HCT116 (cell line): ENCODE results near the gene GPR31. TPM values are rescaled to one million over a fixed set of nuclear protein-coding genes. Genes with fewer than 3 reads are reported as not detected.

Experiments
- ATAC-seq: fragments of 200-7000 bp; cut with Tn5 transposase; 2 replicates; pipeline ENCODE4 v1.9.1; 2020; ENCODE audit warnings: mild to moderate bottlenecking, moderate library complexity
- BruUV-seq: library from RNA; stranded (reverse); fragments of 400-500 nt; replicated peaks from 2 replicates; lab custom pipeline; 2021; lab: Mats Ljungman, UMichigan
- CTCF ChIA-PET: fragments of 300-600 bp; sonication (Branson Sonifier 250); formaldehyde crosslinking; loops from one replicate; lab custom pipeline; 2021; ENCODE audit warnings: antibody characterized with exemption; lab: Charles Lee
- POLR2A ChIA-PET: fragments of 300-600, 350-600 bp; sonication (Branson Sonifier 250); formaldehyde crosslinking; loops from one replicate; lab custom pipeline; 2021; ENCODE audit warnings: antibody characterized with exemption; lab: Charles Lee
- RAD21 ChIA-PET, 2 experiments: fragments of 300-600 bp; sonication (Branson Sonifier 250); formaldehyde crosslinking; loops; one replicate each; lab custom pipeline; 2023; ENCODE audit warnings: low total read pairs in 2 of 2; ENCODE audit not compliant: uncharacterized antibody in 2 of 2, unreplicated experiment in 2 of 2, low non-redundant PET in 1 of 2; lab: Charles Lee
- DNase-seq: peaks from one replicate; pipeline ENCODE4 v3.0.0-alpha.2; 2010; ENCODE audit warnings: low read depth, low spot score
- H2AFZ ChIP-seq: fragments of 200-600 bp; shearing (Covaris generic), sonication (generic); 2 replicates; pipeline ENCODE4 v1.6.1; 2017; ENCODE audit warnings: low read depth, mixed run types, mixed read lengths, antibody characterized with exemption, low read length; ENCODE audit not compliant: poor library complexity, severe bottlenecking
- H3K27ac ChIP-seq: 2 replicates; pipeline ENCODE4 v1.5.1; 2012; ENCODE audit warnings: low read depth, low read length
- H3K27me3 ChIP-seq: fragments of 200-600 bp; sonication (generic); 2 replicates; pipeline ENCODE4 v1.6.1; 2016; ENCODE audit warnings: mixed run types, low read length, mixed read lengths; ENCODE audit not compliant: insufficient read depth
- H3K36me3 ChIP-seq, 2 experiments: fragments of 200-500 bp in 1 of 2; fragments of 200-600 bp in 1 of 2; sonication (Bioruptor generic) in 1 of 2; sonication (generic) in 1 of 2; 2 replicates each; pipeline versions ENCODE4 v1.5.1 to v1.6.1; 2014 to 2016; ENCODE audit warnings: low read length in 2 of 2, inconsistent platforms in 1 of 2, mixed read lengths in 1 of 2, mixed run types in 1 of 2; ENCODE audit not compliant: insufficient read depth in 2 of 2, control insufficient read depth in 1 of 2
- H3K4me1 ChIP-seq, 2 experiments: fragments of 200-600 bp in 1 of 2; sonication (generic) in 1 of 2; 2 replicates each; pipeline versions ENCODE4 v1.5.1 to v1.6.1; 2012 to 2017; ENCODE audit warnings: low read length in 2 of 2, inconsistent platforms in 1 of 2, mild to moderate bottlenecking in 1 of 2, mixed read lengths in 1 of 2, mixed run types in 1 of 2, moderate library complexity in 1 of 2; ENCODE audit not compliant: insufficient read depth in 2 of 2, control insufficient read depth in 1 of 2
- H3K4me2 ChIP-seq: fragments of 200-600 bp; sonication (generic); 2 replicates; pipeline ENCODE4 v1.6.1; 2017; ENCODE audit warnings: mixed run types, low read length, mixed read lengths
- H3K4me3 ChIP-seq, 2 experiments: fragments of 200-600 bp in 1 of 2; sonication (generic) in 1 of 2; replicated peaks in 1 of 2; 2 replicates each; pipeline ENCODE4 v1.5.1; 2011 to 2016; ENCODE audit warnings: low read length in 2 of 2, control low read depth in 1 of 2, low read depth in 1 of 2, mild to moderate bottlenecking in 1 of 2, mixed read lengths in 1 of 2, mixed run types in 1 of 2
- H3K79me2 ChIP-seq: fragments of 200-600 bp; sonication (generic); 2 replicates; pipeline ENCODE4 v1.6.1; 2017; ENCODE audit warnings: mild to moderate bottlenecking, mixed run types, low read length, moderate library complexity, mixed read lengths; ENCODE audit not compliant: insufficient read depth
- H3K9ac ChIP-seq: fragments of 200-600 bp; sonication (generic); 2 replicates; pipeline ENCODE4 v1.6.1; 2016; ENCODE audit warnings: low read length, mixed read lengths
- H3K9me2 ChIP-seq: fragments of 200-600 bp; sonication (generic), shearing (Covaris generic); 2 replicates; pipeline ENCODE4 v1.6.1; 2017; ENCODE audit warnings: mixed run types, mild to moderate bottlenecking, moderate library complexity; ENCODE audit not compliant: insufficient read depth
- H3K9me3 ChIP-seq, 2 experiments: fragments of 200-500 bp in 1 of 2; fragments of 200-600 bp in 1 of 2; sonication (Bioruptor generic) in 1 of 2; sonication (generic) in 1 of 2; 2 replicates each; pipeline ENCODE4 v1.6.1; 2014 to 2017; ENCODE audit warnings: low read length in 2 of 2, mixed read lengths in 2 of 2, inconsistent platforms in 1 of 2, low read depth in 1 of 2, mild to moderate bottlenecking in 1 of 2, mixed run types in 1 of 2, moderate library complexity in 1 of 2; ENCODE audit not compliant: control insufficient read depth in 1 of 2, insufficient read depth in 1 of 2
- H4K20me1 ChIP-seq: fragments of 200-600 bp; sonication (generic), shearing (Covaris generic); 2 replicates; pipeline ENCODE4 v1.6.1; 2017; ENCODE audit warnings: mixed run types, mild to moderate bottlenecking, moderate library complexity; ENCODE audit not compliant: insufficient read depth
- CBX3 ChIP-seq: IDR thresholded peaks from 2 replicates; pipeline ENCODE4 v1.6.1; 2012; ENCODE audit warnings: low read depth
- CEBPB ChIP-seq: IDR thresholded peaks from 2 replicates; pipeline ENCODE4 v1.6.1; 2012; ENCODE audit warnings: low read depth
- ELF1 ChIP-seq: IDR thresholded peaks from 2 replicates; pipeline ENCODE4 v1.6.1; 2012; ENCODE audit warnings: low read depth, borderline replicate concordance
- EZH2phosphoT487 ChIP-seq: fragments of 200-600 bp; IDR thresholded peaks from 2 replicates; pipeline ENCODE4 v1.6.1; 2018; ENCODE audit warnings: antibody characterized with exemption, borderline replicate concordance
- JUND ChIP-seq: IDR thresholded peaks from 2 replicates; pipeline ENCODE4 v1.6.1; 2012
- POLR2A ChIP-seq: IDR thresholded peaks from 2 replicates; pipeline ENCODE4 v1.7.0; 2011; ENCODE audit warnings: borderline replicate concordance; ENCODE audit not compliant: insufficient read depth, insufficient read length; ENCODE audit errors: extremely low read depth
- SP1 ChIP-seq: IDR thresholded peaks from 2 replicates; pipeline ENCODE4 v1.6.1; 2012; ENCODE audit warnings: low read depth
- SRF ChIP-seq: IDR thresholded peaks from 2 replicates; pipeline ENCODE4 v1.6.1; 2012; ENCODE audit warnings: low read depth
- TCF7L2 ChIP-seq: IDR thresholded peaks from 2 replicates; pipeline ENCODE4 v1.7.0; 2011; ENCODE audit warnings: borderline replicate concordance, inconsistent platforms; ENCODE audit not compliant: insufficient read depth, insufficient read length; ENCODE audit errors: extremely low read depth
- ZNF274 ChIP-seq: fragments of 200-500 bp; sonication (Bioruptor generic); IDR thresholded peaks from 2 replicates; pipeline ENCODE4 v1.6.1; 2014; ENCODE audit warnings: mild to moderate bottlenecking, low read depth, low read length, inconsistent platforms
- intact Hi-C: fragments of 100-400 bp; cut with micrococcal nuclease; formaldehyde crosslinking; loops from 2 replicates; pipeline ENCODE4 v1.10.0; 2022
- total RNA-seq: library from RNA; stranded (reverse); gene quantifications from one replicate; pipeline ENCODE4 v1.2.1, GENCODE V29; 2021; ENCODE audit not compliant: unreplicated experiment
- TF ChIP-seq, protein P1 (sequence below): IDR thresholded peaks from 2 replicates; pipeline ENCODE4 v1.6.1; 2012
- TF ChIP-seq, protein P2 (sequence below): IDR thresholded peaks from 2 replicates; pipeline ENCODE4 v1.6.1; 2012; ENCODE audit warnings: low read depth
- TF ChIP-seq, protein P3 (sequence below), 3 experiments: fragments of 200-600 bp in 1 of 3; sonication (generic) in 1 of 3; IDR thresholded peaks in 2 of 3; conservative IDR thresholded peaks in 1 of 3; 2 replicates each; pipeline ENCODE4 v1.5.1; 2012 to 2017; ENCODE audit warnings: low read depth in 2 of 3, low read length in 2 of 3, antibody characterized with exemption in 1 of 3, borderline replicate concordance in 1 of 3, control low read depth in 1 of 3, mild to moderate bottlenecking in 1 of 3, mixed read lengths in 1 of 3, mixed run types in 1 of 3, moderate library complexity in 1 of 3; ENCODE audit not compliant: insufficient read depth in 1 of 3

GPR31 gene
- total RNA-seq, 1 experiment from 2014 or later: not detected

DNA sequence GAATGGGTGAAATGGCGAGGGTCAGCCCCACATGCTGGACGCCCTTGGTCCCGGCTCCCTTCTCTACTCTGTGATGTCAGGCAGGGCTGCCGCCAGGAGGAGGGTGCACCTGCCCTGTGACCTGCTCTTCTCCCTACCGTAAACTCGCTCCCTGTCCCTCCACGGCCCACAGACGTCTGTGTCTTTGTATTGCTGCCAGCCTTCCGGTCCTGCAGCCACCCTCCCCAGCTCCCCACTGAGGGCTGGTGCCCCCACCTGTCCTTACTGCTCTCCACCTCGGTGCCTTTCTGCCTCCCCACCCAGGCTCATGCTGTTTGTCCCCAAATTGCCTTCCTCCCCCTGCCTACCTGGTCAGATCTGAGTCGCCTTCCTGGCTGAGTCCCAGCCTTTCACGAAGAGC is 38.9 kb downstream of the GPR31 start:
- peaks cover 18% of the 10 kb centered on the region for H3K27me3 ChIP-seq
- H3K36me3 ChIP-seq: no peaks in the 10 kb centered on the region
- ChIA-PET RAD21 (no interaction called here), CTCF (no interaction called here), POLR2A (no interaction called here)
- no peak overlapping the region for H3K9ac ChIP-seq
- H3K4me1 ChIP-seq: no peaks in the 10 kb centered on the region
- H3K9me2 ChIP-seq: no peaks in the 10 kb centered on the region
- DNase-seq (no peak), ATAC-seq (no peak)
- no peaks in the 10 kb centered on the region for H3K9me3 ChIP-seq
- BruUV-seq: no TSS peak
- H3K27ac ChIP-seq: no peak overlapping the region
- intact Hi-C loops: no loop called here
- no peak overlapping the region for H3K4me3 ChIP-seq
- no peaks in the 10 kb centered on the region for H4K20me1 ChIP-seq
- H2AFZ ChIP-seq: no peak overlapping the region
- H3K4me2 ChIP-seq: no peak overlapping the region
- TF ChIP-seq CEBPB (no peak), POLR2A (no peak), TCF7L2 (no peak), CBX3 (no peak), JUND (no peak), ELF1 (no peak), SRF (no peak), EZH2phosphoT487 (no peak), ZNF274 (no peak), SP1 (no peak)
- TF ChIP-seq, protein P1, sequence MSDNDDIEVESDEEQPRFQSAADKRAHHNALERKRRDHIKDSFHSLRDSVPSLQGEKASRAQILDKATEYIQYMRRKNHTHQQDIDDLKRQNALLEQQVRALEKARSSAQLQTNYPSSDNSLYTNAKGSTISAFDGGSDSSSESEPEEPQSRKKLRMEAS: no peak
- TF ChIP-seq, protein P2, sequence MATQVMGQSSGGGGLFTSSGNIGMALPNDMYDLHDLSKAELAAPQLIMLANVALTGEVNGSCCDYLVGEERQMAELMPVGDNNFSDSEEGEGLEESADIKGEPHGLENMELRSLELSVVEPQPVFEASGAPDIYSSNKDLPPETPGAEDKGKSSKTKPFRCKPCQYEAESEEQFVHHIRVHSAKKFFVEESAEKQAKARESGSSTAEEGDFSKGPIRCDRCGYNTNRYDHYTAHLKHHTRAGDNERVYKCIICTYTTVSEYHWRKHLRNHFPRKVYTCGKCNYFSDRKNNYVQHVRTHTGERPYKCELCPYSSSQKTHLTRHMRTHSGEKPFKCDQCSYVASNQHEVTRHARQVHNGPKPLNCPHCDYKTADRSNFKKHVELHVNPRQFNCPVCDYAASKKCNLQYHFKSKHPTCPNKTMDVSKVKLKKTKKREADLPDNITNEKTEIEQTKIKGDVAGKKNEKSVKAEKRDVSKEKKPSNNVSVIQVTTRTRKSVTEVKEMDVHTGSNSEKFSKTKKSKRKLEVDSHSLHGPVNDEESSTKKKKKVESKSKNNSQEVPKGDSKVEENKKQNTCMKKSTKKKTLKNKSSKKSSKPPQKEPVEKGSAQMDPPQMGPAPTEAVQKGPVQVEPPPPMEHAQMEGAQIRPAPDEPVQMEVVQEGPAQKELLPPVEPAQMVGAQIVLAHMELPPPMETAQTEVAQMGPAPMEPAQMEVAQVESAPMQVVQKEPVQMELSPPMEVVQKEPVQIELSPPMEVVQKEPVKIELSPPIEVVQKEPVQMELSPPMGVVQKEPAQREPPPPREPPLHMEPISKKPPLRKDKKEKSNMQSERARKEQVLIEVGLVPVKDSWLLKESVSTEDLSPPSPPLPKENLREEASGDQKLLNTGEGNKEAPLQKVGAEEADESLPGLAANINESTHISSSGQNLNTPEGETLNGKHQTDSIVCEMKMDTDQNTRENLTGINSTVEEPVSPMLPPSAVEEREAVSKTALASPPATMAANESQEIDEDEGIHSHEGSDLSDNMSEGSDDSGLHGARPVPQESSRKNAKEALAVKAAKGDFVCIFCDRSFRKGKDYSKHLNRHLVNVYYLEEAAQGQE: no peak
- TF ChIP-seq, protein P3, sequence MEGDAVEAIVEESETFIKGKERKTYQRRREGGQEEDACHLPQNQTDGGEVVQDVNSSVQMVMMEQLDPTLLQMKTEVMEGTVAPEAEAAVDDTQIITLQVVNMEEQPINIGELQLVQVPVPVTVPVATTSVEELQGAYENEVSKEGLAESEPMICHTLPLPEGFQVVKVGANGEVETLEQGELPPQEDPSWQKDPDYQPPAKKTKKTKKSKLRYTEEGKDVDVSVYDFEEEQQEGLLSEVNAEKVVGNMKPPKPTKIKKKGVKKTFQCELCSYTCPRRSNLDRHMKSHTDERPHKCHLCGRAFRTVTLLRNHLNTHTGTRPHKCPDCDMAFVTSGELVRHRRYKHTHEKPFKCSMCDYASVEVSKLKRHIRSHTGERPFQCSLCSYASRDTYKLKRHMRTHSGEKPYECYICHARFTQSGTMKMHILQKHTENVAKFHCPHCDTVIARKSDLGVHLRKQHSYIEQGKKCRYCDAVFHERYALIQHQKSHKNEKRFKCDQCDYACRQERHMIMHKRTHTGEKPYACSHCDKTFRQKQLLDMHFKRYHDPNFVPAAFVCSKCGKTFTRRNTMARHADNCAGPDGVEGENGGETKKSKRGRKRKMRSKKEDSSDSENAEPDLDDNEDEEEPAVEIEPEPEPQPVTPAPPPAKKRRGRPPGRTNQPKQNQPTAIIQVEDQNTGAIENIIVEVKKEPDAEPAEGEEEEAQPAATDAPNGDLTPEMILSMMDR (IDR thresholded peaks at IDR 0.05 in 2 of 3, conservative IDR thresholded peaks at IDR 0.05 in 1 of 3; ENCODE audit: borderline replicate concordance in 1 of 3, insufficient read depth in 1 of 3, low read depth in 2 of 3, low read length in 2 of 3): no peak
- TF ChIP-seq, all 23 proteins: peak for 0
- H3K79me2 ChIP-seq: no peaks in the 10 kb centered on the region
